ENCODE measurements around the gene SLITRK4. TPM values are rescaled to one million over a fixed set of nuclear protein-coding genes. Genes with fewer than 3 reads are reported as not detected.
A peak's percentile ranks its signal among the peaks of the same experiment; 100 is the strongest.

The SLITRK4 gene, protein sequence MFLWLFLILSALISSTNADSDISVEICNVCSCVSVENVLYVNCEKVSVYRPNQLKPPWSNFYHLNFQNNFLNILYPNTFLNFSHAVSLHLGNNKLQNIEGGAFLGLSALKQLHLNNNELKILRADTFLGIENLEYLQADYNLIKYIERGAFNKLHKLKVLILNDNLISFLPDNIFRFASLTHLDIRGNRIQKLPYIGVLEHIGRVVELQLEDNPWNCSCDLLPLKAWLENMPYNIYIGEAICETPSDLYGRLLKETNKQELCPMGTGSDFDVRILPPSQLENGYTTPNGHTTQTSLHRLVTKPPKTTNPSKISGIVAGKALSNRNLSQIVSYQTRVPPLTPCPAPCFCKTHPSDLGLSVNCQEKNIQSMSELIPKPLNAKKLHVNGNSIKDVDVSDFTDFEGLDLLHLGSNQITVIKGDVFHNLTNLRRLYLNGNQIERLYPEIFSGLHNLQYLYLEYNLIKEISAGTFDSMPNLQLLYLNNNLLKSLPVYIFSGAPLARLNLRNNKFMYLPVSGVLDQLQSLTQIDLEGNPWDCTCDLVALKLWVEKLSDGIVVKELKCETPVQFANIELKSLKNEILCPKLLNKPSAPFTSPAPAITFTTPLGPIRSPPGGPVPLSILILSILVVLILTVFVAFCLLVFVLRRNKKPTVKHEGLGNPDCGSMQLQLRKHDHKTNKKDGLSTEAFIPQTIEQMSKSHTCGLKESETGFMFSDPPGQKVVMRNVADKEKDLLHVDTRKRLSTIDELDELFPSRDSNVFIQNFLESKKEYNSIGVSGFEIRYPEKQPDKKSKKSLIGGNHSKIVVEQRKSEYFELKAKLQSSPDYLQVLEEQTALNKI
- 3.0 and 6.1 TPM in 2 replicates for total RNA-seq

- DNase-seq (ENCODE audit: low read depth) = no peak
- TF ChIP-seq CTCF (IDR thresholded peaks at IDR 0.05; ENCODE audit: insufficient read depth, low read depth, low read length) = no peak
- H3K4me3 ChIP-seq (ENCODE audit: low read depth, low read length) = peak within 1 kb of the TSS; percentile 44
Observed at GRCh38 chrX:143635915-143636314, at the start of gene SLITRK4. SLITRK4 (minus strand) TSS chrX:143636101; CDS start chrX:143631108, 4,993 bp downstream.

DNA sequence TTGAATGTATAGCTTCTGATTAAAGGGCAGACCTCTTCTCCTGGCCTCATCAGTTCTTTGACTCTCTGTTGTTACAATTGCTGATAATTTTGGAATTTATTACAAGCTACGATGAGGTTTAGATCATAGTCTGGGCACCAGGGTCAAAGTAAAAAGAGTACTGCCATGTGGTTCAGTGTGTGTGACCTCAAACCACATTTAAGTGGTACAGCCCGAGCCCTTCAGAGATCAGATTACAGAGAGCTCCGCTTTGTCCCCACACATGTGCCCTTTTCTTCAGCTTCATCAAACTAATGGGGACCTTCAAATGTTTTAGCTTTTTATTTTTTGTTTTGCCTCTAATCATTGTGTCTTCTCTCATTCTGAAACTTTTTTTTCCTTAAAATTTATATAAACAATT is 47.6 kb upstream of the SLITRK4 start:
- TF ChIP-seq CTCF (IDR thresholded peaks at IDR 0.05; ENCODE audit: insufficient read depth, low read depth, low read length) = no peak
- H3K4me3 ChIP-seq (ENCODE audit: low read depth, low read length) = no peak overlapping the region
- DNase-seq (ENCODE audit: low read depth) = no peak

GRCh38 chrX:143674926-143675325 is 39.0 kb upstream of the SLITRK4 start:
- DNase-seq (ENCODE audit: low read depth) = no peak
- no peak overlapping the region for H3K4me3 ChIP-seq (ENCODE audit: low read depth, low read length)
- TF ChIP-seq CTCF (IDR thresholded peaks at IDR 0.05; ENCODE audit: insufficient read depth, low read depth, low read length) = no peak

DNA sequence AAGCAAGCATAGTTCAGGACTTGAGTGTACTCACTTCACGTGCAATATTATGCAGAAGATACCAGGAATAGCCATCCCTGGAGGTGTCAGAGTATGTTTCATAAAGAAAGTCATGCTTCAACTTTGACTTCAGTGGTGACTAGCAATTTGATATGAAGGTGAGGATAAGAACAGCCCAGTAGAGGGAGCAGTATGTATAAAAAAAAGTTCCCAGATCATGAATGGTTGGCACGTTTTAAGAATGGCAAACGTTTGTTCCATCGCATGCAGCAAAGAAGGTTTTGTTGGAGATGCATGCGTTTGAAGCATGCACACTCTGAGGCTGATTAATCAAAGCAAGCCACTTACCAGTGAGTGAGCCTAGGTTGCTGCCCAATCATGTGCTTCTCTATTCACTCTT is 33.5 kb upstream of the SLITRK4 start:
- H3K4me3 ChIP-seq (ENCODE audit: low read depth, low read length) = no peak overlapping the region
- DNase-seq (ENCODE audit: low read depth) = peak; percentile 7
- TF ChIP-seq CTCF (IDR thresholded peaks at IDR 0.05; ENCODE audit: insufficient read depth, low read depth, low read length) = peak; percentile 13

- peak; percentile 46 for TF ChIP-seq CTCF (IDR thresholded peaks at IDR 0.05; ENCODE audit: insufficient read depth, low read depth, low read length)
- DNase-seq (ENCODE audit: low read depth) = peak; percentile 5
- no peak overlapping the region for H3K4me3 ChIP-seq (ENCODE audit: low read depth, low read length)
Observed at GRCh38 chrX:143664302-143664701, 28.4 kb upstream of the SLITRK4 start.

- no peak for DNase-seq (ENCODE audit: low read depth)
- no peak overlapping the region for H3K4me3 ChIP-seq (ENCODE audit: low read depth, low read length)
- no peak for TF ChIP-seq CTCF (IDR thresholded peaks at IDR 0.05; ENCODE audit: insufficient read depth, low read depth, low read length)
Observed at GRCh38 chrX:143663755-143664154, 27.9 kb upstream of the SLITRK4 start.
